ENCODE data around the gene LHPP. TPM values are rescaled to one million over a fixed set of nuclear protein-coding genes. Genes with fewer than 3 reads are reported as not detected.

Gene LHPP
- polyA plus RNA-seq, 3 donors from 2014 or later, result 10.1 to 15.3 (median 14.2) TPM

DNA sequence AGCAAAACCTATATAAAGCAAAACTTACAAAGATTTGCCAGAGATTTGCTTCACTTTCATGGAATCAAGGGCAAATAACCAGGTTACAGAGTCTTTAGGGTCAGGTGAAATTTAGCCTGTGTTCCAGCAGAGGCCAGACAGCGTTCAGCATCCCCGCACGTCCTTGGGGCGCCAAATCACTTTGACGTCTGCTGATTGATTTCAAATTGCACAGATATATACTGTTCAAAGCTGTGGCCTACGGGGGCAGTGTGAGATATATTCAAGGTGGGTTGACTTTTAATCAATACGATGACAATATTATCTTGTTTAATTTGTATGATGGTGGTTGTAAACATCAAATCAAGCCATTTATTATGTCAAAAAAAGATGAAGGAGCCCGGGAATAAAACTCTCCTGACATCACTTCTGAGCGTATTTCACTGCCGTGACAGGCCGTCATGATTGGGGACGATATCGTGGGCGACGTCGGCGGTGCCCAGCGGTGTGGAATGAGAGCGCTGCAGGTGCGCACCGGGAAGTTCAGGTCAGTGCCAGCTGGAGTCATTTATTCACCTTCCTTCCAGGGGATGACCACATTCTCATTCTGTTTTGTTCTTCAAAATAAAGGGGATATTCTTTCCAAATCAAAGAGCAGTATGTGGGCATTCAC lies 55.2 kb downstream of the LHPP start:
- DNase-seq, result no peak
- H3K4me3 Mint-ChIP-seq, result no peak overlapping the region
- peaks cover 0 to 8% (median 4%) of the 10 kb centered on the region in 3 donors for H3K36me3 Mint-ChIP-seq
- no peaks in the 10 kb centered on the region for H3K9me3 Mint-ChIP-seq
- H3K27ac Mint-ChIP-seq, result no peak overlapping the region
- H3K27me3 Mint-ChIP-seq (ENCODE audit: low read depth in 3 of 3), result peaks cover 0 to 7% (median 3%) of the 10 kb centered on the region in 3 donors
- peaks cover 0 to under 1% of the 10 kb centered on the region in 2 donors for H3K4me1 Mint-ChIP-seq

DNA sequence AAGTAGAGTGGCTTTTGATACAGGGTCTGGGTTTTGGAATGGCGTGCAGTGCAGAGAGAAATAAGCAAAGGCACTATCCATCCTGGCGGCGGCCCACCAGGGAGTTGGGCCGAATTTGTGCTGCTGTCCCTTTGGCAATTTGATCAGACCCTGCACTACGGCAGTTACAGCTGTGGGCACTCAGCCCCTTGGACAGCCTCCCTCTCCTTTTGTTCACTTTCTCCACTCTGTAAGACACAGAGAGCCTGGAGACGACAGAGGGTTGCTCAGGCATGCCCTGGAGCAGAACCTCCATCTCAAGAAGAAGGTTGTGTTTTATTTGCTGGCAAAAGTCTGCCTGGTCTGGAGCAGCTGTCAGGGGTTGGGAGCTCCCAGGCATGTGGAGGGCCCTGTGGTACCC lies 55.8 kb downstream of the LHPP start:
- Mint-ChIP-seq H3K9me3 (no peaks in the 10 kb centered on the region), H3K27me3 (ENCODE audit: low read depth in 3 of 3) (peaks cover 0 to 4% (median 1%) of the 10 kb centered on the region in 3 donors), H3K4me1 (no peaks in the 10 kb centered on the region), H3K27ac (peak overlapping the region in 1 of 6 donors; percentile 17), H3K4me3 (no peak overlapping the region), H3K36me3 (peaks cover 0 to 8% (median 4%) of the 10 kb centered on the region in 3 donors)
- no peak for DNase-seq

DNA sequence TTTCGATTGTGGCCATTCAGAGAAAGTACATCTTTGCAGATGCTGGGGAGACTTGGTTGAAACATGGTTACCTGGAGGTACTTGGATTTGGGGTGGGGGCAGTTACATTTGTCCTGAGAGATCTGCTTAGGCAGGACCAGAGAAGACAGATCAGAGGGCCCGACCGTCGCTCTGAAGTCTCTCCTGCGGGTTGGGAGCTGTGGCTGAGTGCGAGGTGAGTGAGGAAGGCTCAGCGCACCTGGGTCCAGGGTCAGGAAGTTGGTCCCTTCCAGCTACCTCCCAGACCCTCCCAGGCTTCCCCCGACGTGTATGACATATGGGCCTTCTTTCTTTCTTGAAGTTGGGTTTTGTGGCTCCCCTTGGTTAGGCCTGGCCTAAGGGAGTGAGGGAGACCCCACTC lies 56.3 kb downstream of the LHPP start:
- no peaks in the 10 kb centered on the region for H3K4me1 Mint-ChIP-seq

DNA sequence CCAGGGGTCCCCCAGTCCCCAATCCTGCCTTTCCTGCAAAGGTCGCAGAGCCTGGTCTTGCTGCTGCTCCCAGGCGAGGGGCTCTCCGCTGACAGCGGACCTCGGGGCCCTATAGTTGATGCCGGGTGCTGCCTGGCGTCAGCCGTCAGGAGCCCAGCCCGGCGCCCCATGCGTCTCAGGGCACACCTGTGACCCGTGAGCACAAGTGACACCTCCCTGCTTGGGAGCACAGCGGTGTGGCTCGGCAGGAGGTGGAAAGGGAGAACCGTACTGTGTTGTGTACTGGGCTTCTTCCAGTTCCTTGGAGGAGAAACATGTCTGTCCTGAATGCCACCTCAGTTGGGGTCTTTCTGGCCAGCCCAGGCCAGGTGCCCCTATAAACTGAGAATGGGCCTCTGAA lies 56.7 kb downstream of the LHPP start:
- Mint-ChIP-seq H3K9me3 (no peaks in the 10 kb centered on the region), H3K36me3 (peaks cover 0 to 8% (median 4%) of the 10 kb centered on the region in 3 donors), H3K4me3 (no peak overlapping the region), H3K27ac (no peak overlapping the region), H3K27me3 (ENCODE audit: low read depth in 3 of 3) (peaks cover 0 to 3% (median 2%) of the 10 kb centered on the region in 3 donors), H3K4me1 (no peaks in the 10 kb centered on the region)
- DNase-seq, result no peak

More for the DNA sequence above, 56.3 kb downstream of the LHPP start:
- Mint-ChIP-seq H3K4me3 (no peak overlapping the region), H3K9me3 (no peaks in the 10 kb centered on the region), H3K27me3 (ENCODE audit: low read depth in 3 of 3) (peaks cover 0 to 3% (median 2%) of the 10 kb centered on the region in 3 donors), H3K36me3 (peaks cover 0 to 8% (median 4%) of the 10 kb centered on the region in 3 donors), H3K27ac (peak overlapping the region in 1 of 6 donors; percentile 17)
- DNase-seq, result no peak

DNA sequence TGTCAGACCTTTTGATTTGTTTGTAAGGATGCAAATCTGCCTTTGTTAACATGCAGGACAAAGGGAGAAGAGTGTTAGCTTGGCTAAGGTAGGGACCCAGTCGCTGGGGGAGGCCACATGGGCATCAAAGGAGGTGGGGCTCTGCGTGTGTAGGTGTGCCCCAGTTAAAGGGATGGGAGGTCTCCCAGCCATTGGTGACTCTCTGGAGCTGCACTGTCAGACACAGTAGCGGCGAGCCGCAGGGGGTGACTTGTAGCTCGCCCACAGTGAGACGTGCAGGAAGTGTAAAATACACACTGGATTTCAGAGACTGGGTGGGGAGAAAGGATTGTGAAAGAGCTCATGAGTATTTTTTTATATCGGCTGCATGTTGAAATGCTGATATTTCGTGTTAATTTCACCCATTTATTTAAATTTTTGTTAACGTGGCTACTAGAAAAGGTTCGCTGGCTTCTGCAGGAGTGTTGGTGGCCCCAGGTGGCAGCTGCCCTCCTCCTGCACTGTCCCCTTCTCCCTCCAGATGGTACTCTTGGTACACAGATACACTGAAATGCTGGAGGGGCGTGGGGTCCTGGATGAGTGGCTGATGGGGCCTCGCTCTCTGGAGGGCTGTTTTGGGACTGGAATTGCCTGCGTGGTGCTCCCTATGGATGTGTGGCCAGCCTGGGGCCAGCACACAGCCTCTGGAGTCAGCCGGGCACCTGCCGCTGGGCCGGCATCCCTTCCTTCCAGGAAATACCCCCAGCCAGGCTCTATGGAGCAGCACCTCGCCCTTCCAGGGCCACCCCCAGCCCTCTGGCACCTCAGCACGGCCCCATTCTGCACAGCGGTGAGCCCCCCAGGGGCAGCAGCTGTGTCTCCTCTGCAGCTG lies 59.2 kb downstream of the LHPP start:
- H3K4me3 Mint-ChIP-seq, result no peak overlapping the region
- DNase-seq, result no peak
- no peaks in the 10 kb centered on the region for H3K4me1 Mint-ChIP-seq
- H3K27ac Mint-ChIP-seq, result no peak overlapping the region
- H3K9me3 Mint-ChIP-seq, result no peaks in the 10 kb centered on the region
- peaks cover 0 to 2% (median 2%) of the 10 kb centered on the region in 3 donors for H3K27me3 Mint-ChIP-seq (ENCODE audit: low read depth in 3 of 3)
- peaks cover 0 to 8% (median 4%) of the 10 kb centered on the region in 3 donors for H3K36me3 Mint-ChIP-seq

DNA sequence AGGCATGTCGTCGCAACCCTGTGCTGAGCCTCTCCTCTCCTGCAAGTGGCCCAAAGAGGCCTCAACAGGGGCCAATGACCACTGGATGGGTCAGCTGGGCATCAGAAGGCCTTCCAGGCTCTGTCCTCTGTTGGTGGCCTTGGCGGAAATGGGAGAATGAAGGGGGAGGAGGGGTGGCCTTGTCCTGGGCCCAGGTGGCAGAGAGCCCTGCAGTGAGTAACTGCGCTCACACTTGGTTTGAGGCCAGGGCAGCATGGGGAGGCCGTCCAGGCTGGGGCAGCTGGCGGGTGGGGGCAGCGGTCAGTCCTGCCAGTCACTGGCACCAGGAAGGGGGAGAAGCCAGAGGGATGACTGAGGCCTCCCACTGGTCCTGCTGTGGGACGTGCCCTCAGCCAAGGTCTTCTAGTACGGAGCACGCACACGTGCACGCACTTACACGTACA lies 59.8 kb downstream of the LHPP start:
- H3K27ac Mint-ChIP-seq, result no peak overlapping the region
- no peaks in the 10 kb centered on the region for H3K9me3 Mint-ChIP-seq
- no peak for DNase-seq
- H3K27me3 Mint-ChIP-seq (ENCODE audit: low read depth in 3 of 3), result peaks cover 0 to 2% (median 2%) of the 10 kb centered on the region in 3 donors
- no peaks in the 10 kb centered on the region for H3K4me1 Mint-ChIP-seq
- H3K4me3 Mint-ChIP-seq, result no peak overlapping the region
- peaks cover 0 to 6% (median 4%) of the 10 kb centered on the region in 3 donors for H3K36me3 Mint-ChIP-seq

DNA sequence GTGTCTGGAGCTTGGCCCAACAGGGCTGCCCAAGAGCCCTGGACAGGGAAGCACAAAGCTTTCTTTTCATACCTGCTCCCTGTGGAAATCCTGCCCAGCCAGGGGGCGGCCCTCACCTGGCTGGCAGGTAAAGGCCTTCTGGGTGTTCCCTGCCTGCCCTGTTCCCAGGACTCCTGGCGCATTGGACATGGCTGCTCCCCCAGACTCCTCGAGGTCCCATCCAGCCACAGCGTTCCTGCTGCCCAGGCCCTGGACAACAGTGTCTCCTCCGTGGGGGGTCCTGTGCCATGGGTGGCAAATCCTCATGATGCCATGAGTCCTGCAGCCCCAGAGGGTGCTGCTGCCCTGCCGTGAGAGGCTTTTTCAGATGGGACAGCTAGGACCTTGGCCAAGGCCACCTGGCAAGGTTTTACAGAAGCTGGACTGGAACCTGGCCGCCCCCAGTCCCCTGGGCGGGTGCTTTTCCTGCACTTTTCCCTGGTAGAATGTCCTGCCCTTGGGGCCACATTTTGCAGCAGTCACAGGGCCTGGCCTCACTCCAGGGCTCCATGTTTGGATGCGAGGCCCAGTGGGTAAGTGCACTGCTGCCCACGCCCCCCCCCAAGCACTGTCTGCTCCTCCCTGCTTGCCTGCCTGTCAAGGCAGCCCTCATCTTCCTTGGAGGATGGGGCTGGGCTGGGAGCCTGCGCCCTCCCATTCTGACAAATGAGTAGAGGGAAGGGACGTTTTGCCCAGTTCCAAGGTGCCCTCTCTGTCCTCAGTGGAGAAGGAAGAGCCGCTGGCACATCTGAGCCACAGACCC lies 60.7 kb downstream of the LHPP start:
- H3K27me3 Mint-ChIP-seq (ENCODE audit: low read depth in 3 of 3), result peaks cover 0 to 2% (median under 1%) of the 10 kb centered on the region in 3 donors
- peaks cover 0 to 4% (median 0%) of the 10 kb centered on the region in 3 donors for H3K36me3 Mint-ChIP-seq
- no peak overlapping the region for H3K4me3 Mint-ChIP-seq

DNA sequence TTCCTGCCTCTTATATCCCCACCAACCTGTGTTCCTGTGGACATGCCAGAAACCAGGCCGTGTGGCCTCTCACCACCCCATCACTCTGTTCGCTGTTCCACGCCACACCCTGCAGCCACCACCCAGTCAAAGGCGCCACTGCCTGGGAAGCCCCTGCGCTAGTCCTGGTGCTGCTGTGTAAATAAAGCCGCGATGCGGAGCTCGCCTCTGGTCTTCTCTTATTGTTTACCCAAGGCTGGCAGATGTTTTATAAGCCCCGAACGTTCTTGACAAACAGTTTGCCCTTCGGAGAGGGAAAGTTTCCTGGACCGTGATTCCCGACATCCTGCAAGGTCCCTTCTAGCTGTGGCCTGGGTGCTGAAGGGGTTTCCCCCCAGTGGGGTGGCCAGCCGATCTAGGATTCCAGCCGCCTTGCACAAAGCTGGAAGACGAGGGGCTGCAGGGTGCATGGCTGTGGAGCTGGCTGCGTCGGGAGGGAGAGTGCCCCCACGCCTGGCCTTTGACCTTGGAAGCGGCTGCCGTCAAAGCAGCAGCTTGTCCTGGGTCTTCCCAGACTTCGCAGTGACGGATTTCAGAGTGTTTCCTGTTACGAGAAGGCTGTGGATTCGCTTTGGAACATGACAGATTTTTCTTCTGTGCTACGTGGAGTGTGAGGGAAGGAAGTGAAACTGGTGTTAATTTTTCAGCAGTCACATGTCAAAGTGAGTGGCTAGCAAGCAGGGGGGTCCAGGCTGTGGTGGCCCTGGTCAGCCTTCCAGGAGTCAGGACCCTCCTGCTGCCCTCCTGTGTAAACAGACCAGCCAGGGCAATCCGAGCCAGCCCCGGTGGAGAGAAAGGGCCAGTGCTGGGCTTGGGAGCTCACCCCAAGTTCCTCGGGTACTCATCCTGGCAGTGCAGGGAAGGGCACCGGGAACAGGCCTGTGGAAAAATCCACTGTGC lies 61.6 kb downstream of the LHPP start:
- Mint-ChIP-seq H3K4me3 (no peak overlapping the region), H3K27me3 (ENCODE audit: low read depth in 3 of 3) (peaks cover 0 to 2% (median 0%) of the 10 kb centered on the region in 3 donors), H3K9me3 (no peaks in the 10 kb centered on the region), H3K27ac (peak overlapping the region in 1 of 6 donors; percentile 29), H3K36me3 (peaks cover 0 to 4% (median 0%) of the 10 kb centered on the region in 3 donors), H3K4me1 (no peaks in the 10 kb centered on the region)
- no peak for DNase-seq

More for the DNA sequence above, 60.7 kb downstream of the LHPP start:
- DNase-seq, result no peak
- H3K9me3 Mint-ChIP-seq, result no peaks in the 10 kb centered on the region
- H3K27ac Mint-ChIP-seq, result no peak overlapping the region
- no peaks in the 10 kb centered on the region for H3K4me1 Mint-ChIP-seq

DNA sequence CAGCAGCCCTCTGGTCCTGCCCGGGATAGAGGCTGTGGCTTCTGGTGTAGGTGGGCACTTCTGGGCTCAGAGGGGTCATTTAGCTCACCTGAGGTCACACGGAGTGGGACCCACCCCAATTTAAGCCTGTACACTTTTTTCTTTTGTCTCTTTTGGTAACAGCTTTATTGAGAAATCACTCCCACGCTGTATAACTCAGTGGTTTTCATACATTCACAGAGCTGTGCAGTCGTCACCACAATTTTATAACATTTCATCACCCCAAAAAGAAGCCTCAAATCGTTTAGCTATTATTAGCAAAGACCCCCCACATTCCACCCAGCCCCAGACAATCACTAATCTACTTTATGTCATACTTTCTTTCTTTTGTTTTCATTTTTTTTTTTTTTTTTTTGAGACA lies 62.3 kb downstream of the LHPP start:
- Mint-ChIP-seq H3K4me3 (no peak overlapping the region), H3K27ac (no peak overlapping the region)

DNA sequence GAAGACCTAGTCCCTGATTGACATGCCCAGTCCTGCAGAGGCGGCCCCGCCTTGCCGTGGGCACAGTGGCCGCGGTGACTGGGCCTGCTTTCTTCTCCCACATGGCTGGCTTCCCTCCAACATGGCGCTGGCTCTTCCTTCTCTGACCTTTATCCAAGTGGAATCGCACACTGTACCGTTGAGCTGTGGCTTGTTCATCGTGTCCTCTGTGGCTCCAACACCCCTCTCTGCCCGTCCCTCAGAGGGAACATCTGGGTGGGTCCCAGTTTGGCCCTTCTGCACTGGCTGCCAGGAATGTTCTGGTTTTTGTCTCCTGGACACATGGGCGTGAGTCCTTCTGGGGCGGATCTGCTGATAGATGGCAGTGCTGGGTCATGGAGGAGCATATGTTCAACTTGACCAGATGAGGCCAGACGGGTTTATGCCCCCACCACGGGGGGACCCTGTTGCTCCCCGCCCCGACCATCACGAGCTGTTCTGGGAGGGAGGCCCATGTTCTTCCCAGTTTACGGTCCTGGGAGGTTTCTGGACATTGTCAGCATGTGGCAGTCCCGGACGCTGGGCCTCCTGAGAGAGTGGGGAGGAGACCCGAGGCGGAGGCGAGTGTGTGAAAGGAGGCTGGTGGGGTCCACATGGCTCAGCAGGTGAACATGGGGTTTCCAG lies 63.5 kb downstream of the LHPP start:
- Mint-ChIP-seq H3K9me3 (no peaks in the 10 kb centered on the region), H3K4me1 (peaks cover 0 to under 1% of the 10 kb centered on the region in 2 donors), H3K27ac (no peak overlapping the region), H3K4me3 (no peak overlapping the region), H3K27me3 (ENCODE audit: low read depth in 3 of 3) (peaks cover 0 to 2% (median under 1%) of the 10 kb centered on the region in 3 donors), H3K36me3 (no peaks in the 10 kb centered on the region)
- DNase-seq, result no peak

More for the DNA sequence above, 62.3 kb downstream of the LHPP start:
- Mint-ChIP-seq H3K27me3 (ENCODE audit: low read depth in 3 of 3) (peaks cover 0 to 2% (median 0%) of the 10 kb centered on the region in 3 donors), H3K4me1 (no peaks in the 10 kb centered on the region), H3K36me3 (peaks cover 0 to 4% (median 0%) of the 10 kb centered on the region in 3 donors), H3K9me3 (no peaks in the 10 kb centered on the region)
- DNase-seq, result no peak

DNA sequence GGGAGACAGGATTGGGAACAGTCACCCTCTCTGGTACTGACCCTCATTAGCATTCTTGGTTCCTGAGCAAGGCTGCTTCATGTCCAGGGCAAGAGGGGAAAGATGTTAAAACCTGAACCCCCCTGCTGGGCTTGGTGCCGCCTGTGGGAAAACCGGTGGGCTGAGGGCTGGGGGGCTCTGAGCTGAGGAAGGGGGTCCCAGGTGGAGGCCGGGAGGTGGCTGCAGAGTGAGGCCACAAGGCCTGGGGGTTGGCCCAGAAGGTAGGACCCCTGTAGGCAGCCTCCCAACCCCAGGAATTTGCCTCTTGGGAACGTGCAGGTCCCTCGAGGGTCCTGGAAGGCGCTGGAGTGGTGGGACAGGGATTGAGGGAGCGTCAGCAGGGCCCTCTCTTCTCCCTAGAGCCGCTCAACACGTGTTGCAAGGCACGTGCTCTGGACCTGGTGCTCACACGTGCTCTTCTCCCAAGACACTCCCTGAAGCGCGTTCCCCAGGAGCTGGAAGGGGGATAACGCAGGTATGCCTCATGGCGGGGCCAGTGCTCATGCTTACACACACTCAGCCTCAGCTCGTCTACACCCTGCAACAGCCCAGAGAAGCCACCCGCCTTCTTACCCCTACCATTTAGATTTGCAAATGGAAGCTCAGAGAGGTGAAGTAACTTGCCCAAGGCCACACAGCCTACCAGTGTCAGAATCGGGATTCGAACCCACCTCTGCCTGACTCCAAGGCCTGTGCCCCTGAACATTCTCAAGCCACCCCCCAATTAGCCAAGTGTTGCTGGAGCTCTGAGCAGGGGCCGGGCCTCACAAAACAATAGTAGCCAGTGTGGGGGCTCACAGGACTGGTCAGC lies 64.4 kb downstream of the LHPP start:
- Mint-ChIP-seq H3K4me1 (peaks cover 0 to 3% of the 10 kb centered on the region in 2 donors), H3K9me3 (no peaks in the 10 kb centered on the region), H3K27ac (peak overlapping the region in 1 of 6 donors; percentile 40), H3K4me3 (no peak overlapping the region), H3K36me3 (no peaks in the 10 kb centered on the region), H3K27me3 (ENCODE audit: low read depth in 3 of 3) (peaks cover 2 to 3% (median 2%) of the 10 kb centered on the region in 3 donors)
- DNase-seq, result no peak

All from immature natural killer cell (primary cell).